Sigmoid colon (tissue), 4 donors: Measurements from ENCODE around the gene UTP11.
"Not testable (repeated sequence)": the region's sequence is repeated elsewhere in the genome, so short reads cannot be mapped to it uniquely, and the experiment has no call there.

Source experiments
- EP300 ChIP-seq, 4 donors: sonication (generic); formaldehyde crosslinking; IDR thresholded peaks; one replicate each; pipeline ENCODE4 v1.6.1; 2017; ENCODE audit warnings: antibody characterized with exemption in 4 of 4
- POLR2A ChIP-seq, 2 donors: fragments of 450-650 bp; IDR thresholded peaks; one replicate each; pipeline ENCODE4 v1.6.1; 2016; ENCODE audit warnings: antibody characterized with exemption in 2 of 2, mild to moderate bottlenecking in 2 of 2, moderate library complexity in 2 of 2
- POLR2AphosphoS5 ChIP-seq, 4 donors: sonication (generic); formaldehyde crosslinking; IDR thresholded peaks; one replicate each; pipeline ENCODE4 v1.6.1; 2017; ENCODE audit warnings: antibody characterized with exemption in 4 of 4
- TF ChIP-seq, protein P1 (sequence below), 4 experiments: fragments of 450-650 bp in 3 of 4; fragments of 200-600 bp in 1 of 4; IDR thresholded peaks; one replicate each; pipeline ENCODE4 v1.5.1; 2016 to 2019; ENCODE audit warnings: antibody characterized with exemption in 4 of 4, mild to moderate bottlenecking in 3 of 4, moderate library complexity in 2 of 4

DNA sequence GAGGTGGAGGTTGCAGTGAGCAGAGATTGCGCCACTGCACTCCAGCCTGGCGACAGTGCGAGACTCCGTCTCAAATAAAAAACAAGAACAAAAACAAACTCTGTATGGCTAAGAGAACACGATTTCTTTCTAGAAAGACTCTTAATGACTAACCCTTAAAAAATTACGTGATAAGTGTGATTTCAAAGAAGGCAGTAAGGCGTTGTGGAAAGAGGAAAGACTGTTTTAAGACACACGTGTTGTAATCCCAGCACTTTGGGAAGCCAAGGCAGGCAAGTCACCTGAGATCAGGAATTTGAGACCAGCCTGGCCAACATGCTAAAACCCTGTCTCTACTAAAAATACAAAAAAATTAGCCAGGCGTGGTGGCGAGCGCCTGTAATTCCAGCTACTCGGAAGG is 48.4 kb upstream of the UTP11 start:
- TF ChIP-seq, protein P1, sequence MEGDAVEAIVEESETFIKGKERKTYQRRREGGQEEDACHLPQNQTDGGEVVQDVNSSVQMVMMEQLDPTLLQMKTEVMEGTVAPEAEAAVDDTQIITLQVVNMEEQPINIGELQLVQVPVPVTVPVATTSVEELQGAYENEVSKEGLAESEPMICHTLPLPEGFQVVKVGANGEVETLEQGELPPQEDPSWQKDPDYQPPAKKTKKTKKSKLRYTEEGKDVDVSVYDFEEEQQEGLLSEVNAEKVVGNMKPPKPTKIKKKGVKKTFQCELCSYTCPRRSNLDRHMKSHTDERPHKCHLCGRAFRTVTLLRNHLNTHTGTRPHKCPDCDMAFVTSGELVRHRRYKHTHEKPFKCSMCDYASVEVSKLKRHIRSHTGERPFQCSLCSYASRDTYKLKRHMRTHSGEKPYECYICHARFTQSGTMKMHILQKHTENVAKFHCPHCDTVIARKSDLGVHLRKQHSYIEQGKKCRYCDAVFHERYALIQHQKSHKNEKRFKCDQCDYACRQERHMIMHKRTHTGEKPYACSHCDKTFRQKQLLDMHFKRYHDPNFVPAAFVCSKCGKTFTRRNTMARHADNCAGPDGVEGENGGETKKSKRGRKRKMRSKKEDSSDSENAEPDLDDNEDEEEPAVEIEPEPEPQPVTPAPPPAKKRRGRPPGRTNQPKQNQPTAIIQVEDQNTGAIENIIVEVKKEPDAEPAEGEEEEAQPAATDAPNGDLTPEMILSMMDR (IDR thresholded peaks at IDR 0.05) = not testable (repeated sequence)
- TF ChIP-seq POLR2A, EP300, POLR2AphosphoS5 (IDR thresholded peaks at IDR 0.05): not testable (repeated sequence)
